Hepatocyte (in vitro differentiated cells): ENCODE measurements around the gene NLGN4X. TPM values are rescaled to one million over a fixed set of nuclear protein-coding genes. Genes with fewer than 3 reads are reported as not detected.
"Not testable (repeated sequence)": the region's sequence is repeated elsewhere in the genome, so short reads cannot be mapped to it uniquely, and the experiment has no call there.

Source experiments
- DNase-seq: peaks from one replicate; pipeline ENCODE4 v3.0.0-alpha.2; 2016; ENCODE audit warnings: low spot score
- H2AFZ ChIP-seq: fragments of 200-600 bp; sonication (generic); 2 replicates; pipeline ENCODE4 v1.6.0; 2016; ENCODE audit warnings: antibody characterized with exemption, mild to moderate bottlenecking
- H3K27ac ChIP-seq: fragments of 200-600 bp; sonication (generic); 2 replicates; pipeline ENCODE4 v1.5.1; 2016; ENCODE audit warnings: mild to moderate bottlenecking
- H3K27me3 ChIP-seq: fragments of 200-600 bp; sonication (generic); 2 replicates; pipeline ENCODE4 v1.6.1; 2016
- H3K36me3 ChIP-seq: fragments of 200-600 bp; sonication (generic); replicated peaks from 2 replicates; pipeline ENCODE4 v1.5.1; 2016; ENCODE audit warnings: low read depth; ENCODE audit not compliant: insufficient read depth
- H3K4me1 ChIP-seq: fragments of 200-600 bp; sonication (generic); 2 replicates; pipeline ENCODE4 v1.5.1; 2016; ENCODE audit warnings: mild to moderate bottlenecking, moderate library complexity; ENCODE audit not compliant: insufficient read depth
- H3K4me2 ChIP-seq: fragments of 200-600 bp; sonication (generic); 2 replicates; pipeline ENCODE4 v1.6.0; 2016
- H3K4me3 ChIP-seq: fragments of 200-600 bp; sonication (generic); 2 replicates; pipeline ENCODE4 v1.5.1; 2016; ENCODE audit warnings: mild to moderate bottlenecking
- H3K79me2 ChIP-seq: fragments of 200-600 bp; sonication (generic); 2 replicates; pipeline ENCODE4 v1.6.0; 2017; ENCODE audit warnings: mild to moderate bottlenecking
- H3K9me2 ChIP-seq: fragments of 200-600 bp; sonication (generic); replicated peaks from 2 replicates; pipeline ENCODE4 v1.6.0; 2017; ENCODE audit warnings: mild to moderate bottlenecking; ENCODE audit not compliant: insufficient read depth
- H3K9me3 ChIP-seq: fragments of 200-600 bp; sonication (generic); 2 replicates; pipeline ENCODE4 v1.5.1; 2016; ENCODE audit warnings: low read depth, mild to moderate bottlenecking
- H4K20me1 ChIP-seq: fragments of 200-600 bp; sonication (generic); 2 replicates; pipeline ENCODE4 v1.6.0; 2016; ENCODE audit warnings: mild to moderate bottlenecking; ENCODE audit not compliant: insufficient read depth, poor library complexity, severe bottlenecking
- CTCF ChIP-seq: fragments of 200-600 bp; sonication (generic); IDR thresholded peaks from 2 replicates; pipeline ENCODE4 v1.5.1; 2016; ENCODE audit warnings: antibody characterized with exemption, mild to moderate bottlenecking; ENCODE audit not compliant: poor library complexity
- EZH2 ChIP-seq: fragments of 200-600 bp; sonication (generic); IDR thresholded peaks from 2 replicates; pipeline ENCODE4 v1.6.1; 2016; ENCODE audit warnings: antibody characterized with exemption, mild to moderate bottlenecking, borderline replicate concordance
- EZH2phosphoT487 ChIP-seq: fragments of 200-600 bp; sonication (generic); IDR thresholded peaks from one replicate; pipeline ENCODE4 v1.6.1; 2018; ENCODE audit warnings: antibody characterized with exemption, mild to moderate bottlenecking, low read depth, moderate library complexity; ENCODE audit not compliant: unreplicated experiment, severe bottlenecking
- WGBS: methylation state at CpG from one replicate; pipeline ENCODE4 v1.1.6; 2016; ENCODE audit warnings: low lambda C conversion rate; ENCODE audit errors: missing lambda C conversion rate; 5-methylcytosine and 5-hydroxymethylcytosine counted together
- polyA plus RNA-seq: library from polyadenylated mRNA; unstranded; fragments of >200 nt; fragmentation: Nextera tagmentation; extraction: Ambion mirVana; gene quantifications from 2 replicates; pipeline ENCODE4 v1.2.1, GENCODE V29; 2016
- total RNA-seq: library from RNA; depleted of rRNA; stranded (reverse); fragments of >200 nt; gene quantifications from 2 replicates; pipeline ENCODE4 v1.2.3, GENCODE V29; 2014

The NLGN4X gene
- total and polyA plus RNA-seq, 2 experiments from 2014 or later: 2.1 to 4.5 TPM

- no peak overlapping the region for H2AFZ ChIP-seq
- no peaks in the 10 kb centered on the region for H3K4me1 ChIP-seq
- H3K79me2 ChIP-seq: no peaks in the 10 kb centered on the region
- H3K4me3 ChIP-seq: no peak overlapping the region
- H3K36me3 ChIP-seq: no peaks in the 10 kb centered on the region
- no peak overlapping the region for H3K27ac ChIP-seq
- H3K9me3 ChIP-seq: no peaks in the 10 kb centered on the region
- no peaks in the 10 kb centered on the region for H3K27me3 ChIP-seq
- TF ChIP-seq EZH2phosphoT487: no peak
- TF ChIP-seq CTCF: no peak
- TF ChIP-seq EZH2: no peak
- no peak overlapping the region for H3K4me2 ChIP-seq
- no peaks in the 10 kb centered on the region for H3K9me2 ChIP-seq
- WGBS: 71% methylated on average over 6 of the region's 6 CpGs
- DNase-seq: no peak
- H4K20me1 ChIP-seq: no peaks in the 10 kb centered on the region
These were observed 321.5 kb downstream of the NLGN4X start for GRCh38 chrX:5907207-5907606.

GRCh38 chrX:5903586-5904190 is 325.0 kb downstream of the NLGN4X start:
- H3K27me3 ChIP-seq, H4K20me1 ChIP-seq, H3K9me2 ChIP-seq, H3K4me2 ChIP-seq, DNase-seq, H3K4me1 ChIP-seq, H2AFZ ChIP-seq, H3K4me3 ChIP-seq, H3K9me3 ChIP-seq, H3K27ac ChIP-seq, H3K36me3 ChIP-seq, H3K79me2 ChIP-seq: not testable (repeated sequence)
- 91% methylated on average over 17 of the region's 18 CpGs for WGBS

- no peaks in the 10 kb centered on the region for H3K9me3 ChIP-seq
- H3K27me3 ChIP-seq: no peaks in the 10 kb centered on the region
- 94% methylated on average over 9 of the region's 9 CpGs for WGBS
- H3K27ac ChIP-seq: no peak overlapping the region
- H3K79me2 ChIP-seq: no peaks in the 10 kb centered on the region
- no peak overlapping the region for H3K4me2 ChIP-seq
- H3K9me2 ChIP-seq: no peaks in the 10 kb centered on the region
- no peaks in the 10 kb centered on the region for H3K4me1 ChIP-seq
- no peak for TF ChIP-seq CTCF
- TF ChIP-seq EZH2phosphoT487: no peak
- H3K36me3 ChIP-seq: no peaks in the 10 kb centered on the region
- H4K20me1 ChIP-seq: no peaks in the 10 kb centered on the region
- no peak overlapping the region for H3K4me3 ChIP-seq
- no peak for DNase-seq
- H2AFZ ChIP-seq: no peak overlapping the region
These were observed 330.2 kb downstream of the NLGN4X start for GRCh38 chrX:5898463-5898862.

- Histone ChIP-seq H3K9me2 (no peaks in the 10 kb centered on the region), H3K27me3 (no peaks in the 10 kb centered on the region), H3K4me3 (no peak overlapping the region), H4K20me1 (no peaks in the 10 kb centered on the region), H3K4me2 (no peak overlapping the region), H3K36me3 (no peaks in the 10 kb centered on the region), H3K79me2 (no peaks in the 10 kb centered on the region), H3K4me1 (no peaks in the 10 kb centered on the region), H3K9me3 (no peaks in the 10 kb centered on the region), H3K27ac (no peak overlapping the region), H2AFZ (no peak overlapping the region)
- DNase-seq: no peak
- 89% methylated on average over 5 of the region's 5 CpGs for WGBS
- no peak for TF ChIP-seq CTCF
- no peak for TF ChIP-seq EZH2
- TF ChIP-seq EZH2phosphoT487: no peak
These were observed 337.3 kb downstream of the NLGN4X start for GRCh38 chrX:5891378-5891777.
